Astrocyte of the cerebellum (primary cell): Measurements from ENCODE around the gene PNPLA7.
"Not testable (repeated sequence)": the region's sequence is repeated elsewhere in the genome, so short reads cannot be mapped to it uniquely, and the experiment has no call there.

Experiments used
- DNase-seq: peaks from one replicate; pipeline ENCODE4 v3.0.0-alpha.2; 2011; ENCODE audit warnings: low read depth
- H3K4me3 ChIP-seq: 2 replicates; pipeline ENCODE4 v1.5.1; 2011; ENCODE audit warnings: mild to moderate bottlenecking, low read depth, low read length, moderate library complexity
- in situ Hi-C: cut with HindIII; loops from 2 replicates; pipeline ENCODE4 v1.10.0; 2017; ENCODE audit warnings: low sequenced_read_pairs
- TF ChIP-seq, protein P1 (sequence below): IDR thresholded peaks from 2 replicates; pipeline ENCODE4 v1.5.1; 2012; ENCODE audit warnings: low read length, low read depth, moderate library complexity, mild to moderate bottlenecking; ENCODE audit errors: missing control alignments

Gene PNPLA7

GRCh38 chr9:137520614-137521404 is 29.4 kb downstream of the PNPLA7 start:
- TF ChIP-seq, protein P1, sequence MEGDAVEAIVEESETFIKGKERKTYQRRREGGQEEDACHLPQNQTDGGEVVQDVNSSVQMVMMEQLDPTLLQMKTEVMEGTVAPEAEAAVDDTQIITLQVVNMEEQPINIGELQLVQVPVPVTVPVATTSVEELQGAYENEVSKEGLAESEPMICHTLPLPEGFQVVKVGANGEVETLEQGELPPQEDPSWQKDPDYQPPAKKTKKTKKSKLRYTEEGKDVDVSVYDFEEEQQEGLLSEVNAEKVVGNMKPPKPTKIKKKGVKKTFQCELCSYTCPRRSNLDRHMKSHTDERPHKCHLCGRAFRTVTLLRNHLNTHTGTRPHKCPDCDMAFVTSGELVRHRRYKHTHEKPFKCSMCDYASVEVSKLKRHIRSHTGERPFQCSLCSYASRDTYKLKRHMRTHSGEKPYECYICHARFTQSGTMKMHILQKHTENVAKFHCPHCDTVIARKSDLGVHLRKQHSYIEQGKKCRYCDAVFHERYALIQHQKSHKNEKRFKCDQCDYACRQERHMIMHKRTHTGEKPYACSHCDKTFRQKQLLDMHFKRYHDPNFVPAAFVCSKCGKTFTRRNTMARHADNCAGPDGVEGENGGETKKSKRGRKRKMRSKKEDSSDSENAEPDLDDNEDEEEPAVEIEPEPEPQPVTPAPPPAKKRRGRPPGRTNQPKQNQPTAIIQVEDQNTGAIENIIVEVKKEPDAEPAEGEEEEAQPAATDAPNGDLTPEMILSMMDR: no peak
- no peak overlapping the region for H3K4me3 ChIP-seq
- in situ Hi-C loops: no loop called here
- no peak for DNase-seq

GRCh38 chr9:137519553-137519952 is 30.6 kb downstream of the PNPLA7 start:
- TF ChIP-seq, protein P1: no peak
- no peak overlapping the region for H3K4me3 ChIP-seq
- no peak for DNase-seq
- in situ Hi-C loops: no loop called here

- DNase-seq, H3K4me3 ChIP-seq, in situ Hi-C loops: not testable (repeated sequence)
Observed at GRCh38 chr9:137518661-137519459, 31.3 kb downstream of the PNPLA7 start.

GRCh38 chr9:137516144-137516917 is 33.9 kb downstream of the PNPLA7 start:
- in situ Hi-C loops: no loop called here

DNA sequence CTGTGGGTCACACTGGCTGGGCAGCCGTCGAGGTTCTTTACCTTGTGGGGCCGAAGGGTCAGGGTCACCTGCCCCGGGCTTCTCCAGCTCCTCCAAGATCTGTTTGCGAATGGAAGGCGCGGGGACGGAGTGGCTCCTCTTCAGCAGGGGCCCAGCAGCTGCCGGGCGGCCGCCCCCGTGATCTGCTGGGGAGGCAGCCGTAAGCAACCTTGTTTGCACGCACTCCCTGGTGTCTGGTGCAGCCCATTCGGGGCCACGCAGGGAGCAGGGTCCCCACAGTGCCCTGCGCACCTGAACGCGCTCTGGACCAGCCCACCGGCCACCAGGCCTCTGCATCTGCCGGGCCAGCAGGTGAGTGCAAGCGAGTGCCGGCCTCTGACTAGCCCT is 34.9 kb downstream of the PNPLA7 start:
- in situ Hi-C loops: no loop called here
- TF ChIP-seq, protein P1: no peak
- DNase-seq: no peak
- no peak overlapping the region for H3K4me3 ChIP-seq

More at GRCh38 chr9:137516144-137516917, 33.9 kb downstream of the PNPLA7 start:
- H3K4me3 ChIP-seq: no peak overlapping the region
- DNase-seq: no peak
- TF ChIP-seq, protein P1: no peak

DNA sequence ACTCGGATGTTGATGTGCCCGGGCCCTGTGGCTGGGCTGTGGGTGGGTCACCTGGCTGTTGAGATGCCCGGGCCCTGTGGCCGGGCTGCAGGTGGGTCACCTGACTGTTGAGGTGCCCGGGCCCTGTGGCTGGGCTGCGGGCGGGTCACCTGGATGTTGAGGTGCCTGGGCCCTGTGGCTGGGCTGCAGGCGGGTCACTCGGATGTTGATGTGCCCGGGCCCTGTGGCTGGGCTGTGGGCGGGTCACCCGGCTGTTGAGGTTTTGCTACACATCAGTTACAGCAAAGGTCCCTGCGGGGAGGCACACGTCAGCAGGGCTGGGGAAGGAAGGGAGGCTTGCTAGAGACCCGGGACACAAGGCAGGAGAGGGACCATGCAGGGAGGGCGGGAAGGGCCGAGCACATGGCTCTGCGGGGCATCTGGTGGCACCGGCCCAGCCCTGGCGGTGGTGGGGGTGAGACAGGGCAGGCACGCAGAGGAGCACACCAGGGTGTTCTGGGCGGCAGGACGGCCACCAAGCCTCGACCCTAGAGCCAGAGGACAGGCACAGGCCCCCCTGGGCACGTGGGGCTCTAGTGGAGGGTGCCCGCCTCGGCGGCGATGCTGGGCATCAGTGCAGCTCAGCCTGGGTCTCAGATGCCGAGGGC is 35.4 kb downstream of the PNPLA7 start:
- in situ Hi-C loops: no loop called here
- TF ChIP-seq, protein P1: no peak
- H3K4me3 ChIP-seq: no peak overlapping the region
- no peak for DNase-seq

DNA sequence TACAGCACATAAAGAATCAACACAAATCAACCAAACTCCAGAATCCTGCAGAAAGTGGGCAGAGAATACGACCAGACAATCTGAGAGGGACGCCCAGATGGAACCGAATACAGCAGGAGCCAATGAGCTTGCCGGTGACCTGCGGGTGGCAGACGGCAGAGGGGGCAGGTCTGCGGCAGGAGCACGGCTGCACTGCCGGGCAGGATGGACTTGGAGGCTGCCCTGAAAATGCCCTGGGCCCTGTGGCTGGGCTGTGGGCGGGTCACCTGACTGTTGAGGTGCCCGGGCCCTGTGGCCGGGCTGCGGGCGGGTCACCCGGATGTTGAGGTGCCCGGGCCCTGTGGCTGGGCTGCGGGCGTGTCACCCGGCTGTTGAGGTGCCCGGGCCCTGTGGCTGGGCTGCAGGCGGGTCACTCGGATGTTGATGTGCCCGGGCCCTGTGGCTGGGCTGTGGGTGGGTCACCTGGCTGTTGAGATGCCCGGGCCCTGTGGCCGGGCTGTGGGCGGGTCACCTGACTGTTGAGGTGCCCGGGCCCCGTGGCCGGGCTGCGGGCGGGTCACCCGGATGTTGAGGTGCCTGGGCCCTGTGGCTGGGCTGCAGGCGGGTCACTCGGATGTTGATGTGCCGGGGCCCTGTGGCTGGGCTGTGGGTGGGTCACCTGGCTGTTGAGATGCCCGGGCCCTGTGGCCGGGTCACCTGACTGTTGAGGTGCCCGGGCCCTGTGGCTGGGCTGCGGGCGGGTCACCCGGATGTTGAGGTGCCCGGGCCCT is 36.2 kb downstream of the PNPLA7 start:
- in situ Hi-C loops, DNase-seq, H3K4me3 ChIP-seq: not testable (repeated sequence)

DNA sequence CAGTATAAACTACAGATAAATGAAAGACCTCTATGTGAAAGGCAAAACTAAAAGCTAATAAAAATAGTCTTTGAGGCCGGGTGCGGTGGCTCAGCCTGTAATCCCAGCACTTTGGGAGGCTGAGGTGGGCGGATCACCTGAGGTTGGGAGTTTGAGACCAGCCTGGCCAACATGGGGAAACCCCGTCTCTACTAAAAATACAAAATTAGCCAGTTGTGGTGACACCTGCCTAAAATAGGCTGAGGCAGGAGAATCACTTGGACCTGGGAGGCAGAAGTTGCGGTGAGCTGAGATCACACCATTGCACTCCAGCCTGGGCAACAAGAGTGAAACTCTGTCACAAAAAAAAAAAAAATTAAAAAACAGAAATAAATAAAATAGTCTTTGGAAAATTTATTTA is 37.1 kb downstream of the PNPLA7 start:
- H3K4me3 ChIP-seq, DNase-seq, in situ Hi-C loops: not testable (repeated sequence)
